HTERT RPE-1 (cell line): ENCODE data around the gene JMY.
"Not testable (repeated sequence)": the region's sequence is repeated elsewhere in the genome, so short reads cannot be mapped to it uniquely, and the experiment has no call there.

ENCODE experiments used
- in situ Hi-C: fragments of 300-500 bp; cut with MboI; formaldehyde crosslinking; loops from 4 replicates; pipeline ENCODE4 v1.14.3; 2020; ENCODE audit warnings: low sequenced_read_pairs

Gene JMY

GRCh38 chr5:79236970-79237739 is 1.2 kb downstream of the JMY start:
- in situ Hi-C loops, result no loop called here

- in situ Hi-C loops, result no loop called here
Measured at GRCh38 chr5:79237740-79238560, 2.0 kb downstream of the JMY start.

- in situ Hi-C loops, result no loop called here
Measured at GRCh38 chr5:79240561-79240960, 4.6 kb downstream of the JMY start.

GRCh38 chr5:79241535-79241979 is 5.6 kb downstream of the JMY start:
- in situ Hi-C loops, result no loop called here

GRCh38 chr5:79242242-79243039 is 6.5 kb downstream of the JMY start:
- in situ Hi-C loops, result no loop called here

GRCh38 chr5:79243224-79243623 is 7.3 kb downstream of the JMY start:
- in situ Hi-C loops, result no loop called here

- in situ Hi-C loops, result not testable (repeated sequence)
Measured at GRCh38 chr5:79254067-79254466, 18.1 kb downstream of the JMY start.

GRCh38 chr5:79255786-79256557 is 20.0 kb downstream of the JMY start:
- in situ Hi-C loops, result no loop called here

- in situ Hi-C loops, result no loop called here
Measured at GRCh38 chr5:79256563-79256962, 20.6 kb downstream of the JMY start.

GRCh38 chr5:79257314-79257713 is 21.4 kb downstream of the JMY start:
- in situ Hi-C loops, result no loop called here

GRCh38 chr5:79258801-79259200 is 22.9 kb downstream of the JMY start:
- in situ Hi-C loops, result no loop called here

- in situ Hi-C loops, result no loop called here
Measured at GRCh38 chr5:79259383-79259782, 23.5 kb downstream of the JMY start.

GRCh38 chr5:79259810-79260209 is 23.9 kb downstream of the JMY start:
- in situ Hi-C loops, result no loop called here

- in situ Hi-C loops, result no loop called here
Measured at GRCh38 chr5:79261897-79262296, 26.0 kb downstream of the JMY start.

GRCh38 chr5:79263290-79263689 is 27.4 kb downstream of the JMY start:
- in situ Hi-C loops, result no loop called here

- in situ Hi-C loops, result no loop called here
Measured at GRCh38 chr5:79267180-79267579, 31.2 kb downstream of the JMY start.

- in situ Hi-C loops, result no loop called here
Measured at GRCh38 chr5:79269733-79270166, 33.8 kb downstream of the JMY start.

- in situ Hi-C loops, result no loop called here
Measured at GRCh38 chr5:79273341-79273740, 37.4 kb downstream of the JMY start.

GRCh38 chr5:79284846-79285245 is 48.9 kb downstream of the JMY start:
- in situ Hi-C loops, result no loop called here

- in situ Hi-C loops, result no loop called here
Measured at GRCh38 chr5:79285285-79285684, 49.4 kb downstream of the JMY start.

- in situ Hi-C loops, result no loop called here
Measured at GRCh38 chr5:79285833-79286232, 49.9 kb downstream of the JMY start.
